Umbilical cord (tissue), 2 donors: ENCODE measurements around the gene NRG3. TPM values are rescaled to one million over a fixed set of nuclear protein-coding genes. Genes with fewer than 3 reads are reported as not detected.

Source experiments
- DNase-seq: peaks from one replicate; pipeline ENCODE4 v3.0.0-alpha.2; 2015; ENCODE audit warnings: low spot score
- total RNA-seq: library from RNA; depleted of rRNA; stranded (reverse); fragments of >200 nt; gene quantifications from one replicate; pipeline ENCODE4 v1.2.3, GENCODE V29; 2014; ENCODE audit warnings: low replicate concordance; ENCODE audit not compliant: insufficient read depth

The NRG3 gene
- total RNA-seq, 1 donor from 2014 or later, result 0.72 TPM

- no peak for DNase-seq
Observed at GRCh38 chr10:81884856-81885255, 9.9 kb downstream of the NRG3 start.

GRCh38 chr10:81885491-81885890, 10.5 kb downstream of the NRG3 start:
- DNase-seq, result no peak

- DNase-seq, result no peak
Observed at GRCh38 chr10:81886939-81887338, 11.9 kb downstream of the NRG3 start.

- DNase-seq, result no peak
Observed at GRCh38 chr10:81889181-81889769, 14.3 kb downstream of the NRG3 start.

- DNase-seq, result no peak
Observed at GRCh38 chr10:81894616-81895015, 19.6 kb downstream of the NRG3 start.

GRCh38 chr10:81898518-81898917, 23.5 kb downstream of the NRG3 start:
- DNase-seq, result peak; percentile 41

- no peak for DNase-seq
Observed at GRCh38 chr10:81900989-81901388, 26.0 kb downstream of the NRG3 start.

- no peak for DNase-seq
Observed at GRCh38 chr10:81903472-81903871, 28.5 kb downstream of the NRG3 start.

GRCh38 chr10:81905161-81905560, 30.2 kb downstream of the NRG3 start:
- no peak for DNase-seq

GRCh38 chr10:81909453-81909852, 34.5 kb downstream of the NRG3 start:
- no peak for DNase-seq

GRCh38 chr10:81911328-81911727, 36.3 kb downstream of the NRG3 start:
- no peak for DNase-seq

GRCh38 chr10:81914736-81915503, 39.9 kb downstream of the NRG3 start:
- no peak for DNase-seq

- no peak for DNase-seq
Observed at GRCh38 chr10:81915504-81915897, 40.5 kb downstream of the NRG3 start.

- no peak for DNase-seq
Observed at GRCh38 chr10:81917666-81918065, 42.7 kb downstream of the NRG3 start.

GRCh38 chr10:81918766-81919165, 43.8 kb downstream of the NRG3 start:
- DNase-seq, result no peak

GRCh38 chr10:81920213-81920829, 45.3 kb downstream of the NRG3 start:
- DNase-seq, result no peak

GRCh38 chr10:81928119-81928518, 53.1 kb downstream of the NRG3 start:
- DNase-seq, result no peak

- DNase-seq, result no peak
Observed at GRCh38 chr10:81943583-81943982, 68.6 kb downstream of the NRG3 start.

- DNase-seq, result peak; percentile 15
Observed at GRCh38 chr10:81944609-81945008, 69.6 kb downstream of the NRG3 start.

- DNase-seq, result no peak
Observed at GRCh38 chr10:81949283-81949682, 74.3 kb downstream of the NRG3 start.

GRCh38 chr10:81950358-81950757, 75.4 kb downstream of the NRG3 start:
- no peak for DNase-seq

GRCh38 chr10:81953420-81953819, 78.4 kb downstream of the NRG3 start:
- DNase-seq, result no peak

- no peak for DNase-seq
Observed at GRCh38 chr10:81957976-81958375, 83.0 kb downstream of the NRG3 start.
